K562 (cell line): ENCODE results near the gene SLC2A14. TPM values are rescaled to one million over a fixed set of nuclear protein-coding genes. Genes with fewer than 3 reads are reported as not detected.

Source experiments
- ADNP ChIP-seq: fragments of 200-800 bp; sonication (Bioruptor generic); IDR thresholded peaks from 2 replicates; pipeline ENCODE4 v1.6.1; 2016; ENCODE audit warnings: missing genetic modification characterization, missing compliant biosample characterization
- BRCA1 ChIP-seq, 2 experiments: fragments of 450-650 bp in 1 of 2; sonication (generic) in 1 of 2; formaldehyde crosslinking in 1 of 2; IDR thresholded peaks; 2 replicates each; pipeline versions ENCODE4 v1.5.0 to v1.6.1; 2017 to 2020; ENCODE audit warnings: mild to moderate bottlenecking in 1 of 2, missing genetic modification reagents in 1 of 2
- NUFIP1 ChIP-seq: fragments of 450-650 bp; IDR thresholded peaks from 2 replicates; pipeline ENCODE4 v1.6.1; 2018; ENCODE audit not compliant: partially characterized antibody
- XRCC3 ChIP-seq: fragments of 450-650 bp; IDR thresholded peaks from 2 replicates; pipeline ENCODE4 v1.6.1; 2017; ENCODE audit warnings: mild to moderate bottlenecking, moderate library complexity
- polyA plus RNA-seq, 8 experiments: library from polyadenylated mRNA; depleted of rRNA in 4 of 8; stranded (reverse) in 5 of 8; unstranded in 3 of 8; fragments of >200 nt; fragmentation: Nextera tagmentation in 2 of 8; fragmentation: Illumina TruSeq in 1 of 8; extraction: Ambion mirVana in 2 of 8; extraction: Trizol in 1 of 8; gene quantifications; 2 replicates each; pipeline versions ENCODE4 v1.2.1 to v1.2.3, GENCODE V29; 2011 to 2014; ENCODE audit warnings: inconsistent platforms in 1 of 8, missing spikeins in 1 of 8
- total RNA-seq, 7 experiments: library from RNA; depleted of rRNA in 6 of 7; stranded (reverse); fragments of >200 nt in 6 of 7; fragmentation: Illumina TruSeq in 2 of 7; extraction: Trizol in 2 of 7; gene quantifications; 2 replicates each; pipeline versions ENCODE4 v1.2.1 to v1.2.3, GENCODE V29; 2011 to 2021; ENCODE audit warnings: low replicate concordance in 1 of 7
- TF ChIP-seq, protein P1 (sequence below), 2 experiments: fragments of 450-650 bp in 1 of 2; sonication (generic) in 1 of 2; formaldehyde crosslinking in 1 of 2; IDR thresholded peaks; 2 replicates each; pipeline versions ENCODE4 v1.7.1 to v1.9.0; 2016 to 2022; ENCODE audit warnings: inconsistent platforms in 1 of 2, mild to moderate bottlenecking in 1 of 2, missing genetic modification reagents in 1 of 2

The SLC2A14 gene
- total and polyA plus RNA-seq, 9 of the 15 experiments (the other 6 are each of a cell fraction or from before 2014, with no cell fraction given): 0.13 to 8.9 (median 4.8) TPM; not detected in 1

DNA sequence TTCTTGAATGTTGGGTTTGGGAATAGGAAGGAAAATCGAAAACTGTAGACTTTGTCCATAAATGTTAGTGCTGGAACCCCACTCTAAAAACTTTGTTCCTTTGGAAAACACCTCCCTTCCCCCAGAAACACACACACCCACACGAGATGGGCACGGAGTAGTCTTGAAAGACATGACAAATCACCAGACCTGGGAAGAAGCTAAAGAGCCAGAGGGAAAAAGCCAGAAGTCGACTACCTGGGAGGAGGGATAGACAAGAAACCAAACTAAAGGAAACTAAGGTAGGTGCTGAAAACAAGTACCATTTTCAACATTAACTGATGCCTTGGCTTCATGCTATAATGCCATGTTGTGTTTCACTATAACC lies 84.4 kb downstream of the SLC2A14 start (continued):
- TF ChIP-seq, protein P1, sequence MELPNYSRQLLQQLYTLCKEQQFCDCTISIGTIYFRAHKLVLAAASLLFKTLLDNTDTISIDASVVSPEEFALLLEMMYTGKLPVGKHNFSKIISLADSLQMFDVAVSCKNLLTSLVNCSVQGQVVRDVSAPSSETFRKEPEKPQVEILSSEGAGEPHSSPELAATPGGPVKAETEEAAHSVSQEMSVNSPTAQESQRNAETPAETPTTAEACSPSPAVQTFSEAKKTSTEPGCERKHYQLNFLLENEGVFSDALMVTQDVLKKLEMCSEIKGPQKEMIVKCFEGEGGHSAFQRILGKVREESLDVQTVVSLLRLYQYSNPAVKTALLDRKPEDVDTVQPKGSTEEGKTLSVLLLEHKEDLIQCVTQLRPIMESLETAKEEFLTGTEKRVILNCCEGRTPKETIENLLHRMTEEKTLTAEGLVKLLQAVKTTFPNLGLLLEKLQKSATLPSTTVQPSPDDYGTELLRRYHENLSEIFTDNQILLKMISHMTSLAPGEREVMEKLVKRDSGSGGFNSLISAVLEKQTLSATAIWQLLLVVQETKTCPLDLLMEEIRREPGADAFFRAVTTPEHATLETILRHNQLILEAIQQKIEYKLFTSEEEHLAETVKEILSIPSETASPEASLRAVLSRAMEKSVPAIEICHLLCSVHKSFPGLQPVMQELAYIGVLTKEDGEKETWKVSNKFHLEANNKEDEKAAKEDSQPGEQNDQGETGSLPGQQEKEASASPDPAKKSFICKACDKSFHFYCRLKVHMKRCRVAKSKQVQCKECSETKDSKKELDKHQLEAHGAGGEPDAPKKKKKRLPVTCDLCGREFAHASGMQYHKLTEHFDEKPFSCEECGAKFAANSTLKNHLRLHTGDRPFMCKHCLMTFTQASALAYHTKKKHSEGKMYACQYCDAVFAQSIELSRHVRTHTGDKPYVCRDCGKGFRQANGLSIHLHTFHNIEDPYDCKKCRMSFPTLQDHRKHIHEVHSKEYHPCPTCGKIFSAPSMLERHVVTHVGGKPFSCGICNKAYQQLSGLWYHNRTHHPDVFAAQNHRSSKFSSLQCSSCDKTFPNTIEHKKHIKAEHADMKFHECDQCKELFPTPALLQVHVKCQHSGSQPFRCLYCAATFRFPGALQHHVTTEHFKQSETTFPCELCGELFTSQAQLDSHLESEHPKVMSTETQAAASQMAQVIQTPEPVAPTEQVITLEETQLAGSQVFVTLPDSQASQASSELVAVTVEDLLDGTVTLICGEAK (IDR thresholded peaks at IDR 0.05): no peak
- TF ChIP-seq, protein P1 (CRISPR knock-in tag; IDR thresholded peaks at IDR 0.05): no peak
- TF ChIP-seq BRCA1 (IDR thresholded peaks at IDR 0.05): no peak
- TF ChIP-seq BRCA1 (CRISPR knock-in tag; IDR thresholded peaks at IDR 0.05): no peak
- TF ChIP-seq NUFIP1: no peak
- TF ChIP-seq XRCC3: no peak
- no peak for TF ChIP-seq ADNP (tag)
- TF ChIP-seq, all 486 proteins: peak for 0
